ENCODE data around the gene SPAG6.

GRCh38 chr10:22460531-22461403 lies 115.5 kb downstream of the SPAG6 start:
- TF ChIP-seq CTCF (conservative IDR thresholded peaks at IDR 0.05) (no peak), ZFX (IDR thresholded peaks at IDR 0.05) (no peak)
